GM23248 (cell line): ENCODE measurements around the gene TRAF2. TPM values are rescaled to one million over a fixed set of nuclear protein-coding genes. Genes with fewer than 3 reads are reported as not detected.
A peak's percentile ranks its signal among the peaks of the same experiment; 100 is the strongest.

Experiments
- DNase-seq: peaks from one replicate; pipeline ENCODE4 v3.0.0-alpha.2; 2015
- H2AFZ ChIP-seq: fragments of 200-600 bp; sonication (generic); 2 replicates; pipeline ENCODE4 v1.6.1; 2016; ENCODE audit warnings: antibody characterized with exemption
- H3F3A ChIP-seq: fragments of 200-600 bp; sonication (generic); 2 replicates; pipeline ENCODE4 v1.6.1; 2016; ENCODE audit warnings: mild to moderate bottlenecking, antibody characterized with exemption, mixed run types; ENCODE audit not compliant: insufficient read depth
- H3K27ac ChIP-seq: fragments of 200-600 bp; sonication (generic); 2 replicates; pipeline ENCODE4 v1.5.1; 2016; ENCODE audit warnings: mild to moderate bottlenecking
- H3K27me3 ChIP-seq: fragments of 200-600 bp; sonication (generic); replicated peaks from 2 replicates; pipeline ENCODE4 v1.6.1; 2016; ENCODE audit warnings: mild to moderate bottlenecking; ENCODE audit not compliant: insufficient read depth
- H3K36me3 ChIP-seq: fragments of 200-600 bp; sonication (generic); 2 replicates; pipeline ENCODE4 v1.6.1; 2016; ENCODE audit warnings: low read depth, mild to moderate bottlenecking
- H3K4me1 ChIP-seq: fragments of 200-600 bp; sonication (generic); 2 replicates; pipeline ENCODE4 v1.6.1; 2016; ENCODE audit warnings: mild to moderate bottlenecking; ENCODE audit not compliant: insufficient read depth
- H3K4me2 ChIP-seq: fragments of 200-600 bp; sonication (generic); one replicate; pipeline ENCODE4 v1.6.1; 2016; ENCODE audit warnings: mild to moderate bottlenecking; ENCODE audit not compliant: unreplicated experiment
- H3K4me3 ChIP-seq: fragments of 200-600 bp; sonication (generic); 2 replicates; pipeline ENCODE4 v1.5.1; 2016; ENCODE audit warnings: mild to moderate bottlenecking
- H3K79me2 ChIP-seq: fragments of 200-600 bp; sonication (generic); 2 replicates; pipeline ENCODE4 v1.6.1; 2016; ENCODE audit warnings: mild to moderate bottlenecking; ENCODE audit not compliant: insufficient read depth
- H3K9ac ChIP-seq: fragments of 200-600 bp; sonication (generic); 2 replicates; pipeline ENCODE4 v1.6.1; 2016; ENCODE audit warnings: mild to moderate bottlenecking
- H3K9me2 ChIP-seq: fragments of 200-600 bp; sonication (generic); 2 replicates; pipeline ENCODE4 v1.6.1; 2016; ENCODE audit warnings: mixed run types, mild to moderate bottlenecking, moderate library complexity; ENCODE audit not compliant: insufficient read depth
- H3K9me3 ChIP-seq: fragments of 200-600 bp; sonication (generic); one replicate; pipeline ENCODE4 v1.6.1; 2017; ENCODE audit warnings: low read depth
- H4K20me1 ChIP-seq: fragments of 200-600 bp; sonication (generic); 2 replicates; pipeline ENCODE4 v1.6.0; 2016; ENCODE audit not compliant: insufficient read depth
- EZH2 ChIP-seq: fragments of 200-600 bp; sonication (generic); IDR thresholded peaks from 2 replicates; pipeline ENCODE4 v1.6.1; 2018; ENCODE audit warnings: antibody characterized with exemption, mild to moderate bottlenecking; ENCODE audit not compliant: insufficient read depth, poor library complexity, severe bottlenecking
- EZH2phosphoT487 ChIP-seq: fragments of 200-600 bp; sonication (generic); IDR thresholded peaks from 2 replicates; pipeline ENCODE4 v1.6.1; 2018; ENCODE audit warnings: antibody characterized with exemption, moderate library complexity, mild to moderate bottlenecking, low read depth; ENCODE audit not compliant: insufficient read depth
- WGBS, 2 experiments: methylation state at CpG; one replicate each; pipeline ENCODE4 v1.1.6; 2015 to 2017; ENCODE audit warnings: low lambda C conversion rate in 2 of 2, low coverage in 1 of 2; ENCODE audit errors: missing lambda C conversion rate in 2 of 2; 5-methylcytosine and 5-hydroxymethylcytosine counted together
- in situ Hi-C: fragments of 300-500 bp; cut with MboI; formaldehyde crosslinking; loops from 2 replicates; pipeline ENCODE4 v1.15.0; 2020
- polyA plus RNA-seq: library from polyadenylated mRNA; unstranded; fragments of >200 nt; fragmentation: Nextera tagmentation; extraction: Ambion mirVana; gene quantifications from 2 replicates; pipeline ENCODE4 v1.2.1, GENCODE V29; 2016
- total RNA-seq: library from RNA; depleted of rRNA; stranded (reverse); fragments of >200 nt; shearing (Covaris generic); gene quantifications from 2 replicates; pipeline ENCODE4 v1.2.3, GENCODE V29; 2014

The TRAF2 gene
- total and polyA plus RNA-seq, 2 experiments from 2014 or later = 8.1 to 15.0 TPM

DNA sequence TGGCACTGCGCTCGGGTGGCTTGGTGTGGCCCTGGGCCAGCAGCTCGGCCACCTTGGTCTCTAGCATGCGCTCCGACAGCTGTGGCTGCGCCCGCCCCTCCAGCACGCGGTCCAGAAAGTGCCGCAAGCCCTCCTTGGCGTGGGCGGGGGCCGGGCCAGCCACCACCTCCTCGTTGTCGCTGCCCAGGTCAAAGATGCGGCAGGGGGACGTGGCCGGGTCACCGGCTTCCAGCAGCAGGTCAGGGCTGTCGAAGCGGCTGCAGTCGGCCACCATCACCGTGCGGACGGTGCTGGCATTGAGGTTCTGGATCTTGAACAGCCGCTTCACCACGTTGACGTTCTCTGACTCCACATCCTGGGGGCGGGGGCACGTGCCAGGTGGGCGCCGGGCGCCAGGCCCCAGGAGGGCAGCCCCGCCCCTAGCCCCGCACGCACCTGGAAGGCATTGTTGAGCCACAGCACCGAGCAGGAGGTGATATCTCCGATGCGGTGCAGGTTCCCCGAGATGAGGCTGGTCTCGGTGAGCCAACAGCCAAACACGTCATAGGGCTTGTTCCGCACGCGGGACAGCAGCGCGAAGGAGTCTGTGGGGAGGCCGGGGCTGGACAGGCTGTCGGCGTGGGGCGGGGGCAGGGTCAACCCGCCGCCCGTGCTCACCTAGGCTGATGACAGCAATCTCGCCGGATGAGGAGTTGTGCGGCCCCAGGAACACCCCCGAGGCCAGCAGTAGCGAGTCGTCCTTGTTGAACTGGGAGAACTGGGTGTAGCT lies 56.0 kb downstream of the TRAF2 start:
- no peaks in the 10 kb centered on the region for H3K27me3 ChIP-seq
- H3K27ac ChIP-seq = no peak overlapping the region
- 94 to 95% methylated on average over 25 to 57 of the region's 60 CpGs for WGBS, 2 experiments
- no peak overlapping the region for H2AFZ ChIP-seq
- H4K20me1 ChIP-seq = no peaks in the 10 kb centered on the region
- H3K9me2 ChIP-seq = no peaks in the 10 kb centered on the region
- in situ Hi-C loops = no loop called here
- H3K4me1 ChIP-seq = no peaks in the 10 kb centered on the region
- DNase-seq = no peak
- H3F3A ChIP-seq = peaks cover 8% of the 10 kb centered on the region; the same call in 1 of the 2 replicates
- H3K9me3 ChIP-seq = no peaks in the 10 kb centered on the region
- H3K9ac ChIP-seq = no peak overlapping the region
- no peak overlapping the region for H3K4me3 ChIP-seq
- TF ChIP-seq EZH2 = no peak
- peaks cover 30% of the 10 kb centered on the region for H3K79me2 ChIP-seq
- peaks cover 16% of the 10 kb centered on the region; the same call in 1 of the 2 replicates for H3K36me3 ChIP-seq
- no peak overlapping the region for H3K4me2 ChIP-seq

GRCh38 chr9:136942881-136943230 lies 56.5 kb downstream of the TRAF2 start:
- Histone ChIP-seq H3K36me3 (peaks cover 16% of the 10 kb centered on the region; the same call in 1 of the 2 replicates), H3F3A (0 out of 2 replicates have a peak, but pooled peaks cover 5% of the 10 kb centered on the region), H2AFZ (no peak overlapping the region), H3K9me3 (no peaks in the 10 kb centered on the region), H3K9ac (peak overlapping the region; percentile 91; the same call in 1 of the 2 replicates), H3K27me3 (no peaks in the 10 kb centered on the region), H4K20me1 (no peaks in the 10 kb centered on the region), H3K4me3 (no peak overlapping the region), H3K4me2 (no peak overlapping the region), H3K27ac (no peak overlapping the region), H3K79me2 (peaks cover 30% of the 10 kb centered on the region), H3K4me1 (no peaks in the 10 kb centered on the region), H3K9me2 (no peaks in the 10 kb centered on the region)
- 92 to 97% methylated on average over 12 to 15 of the region's 16 CpGs for WGBS, 2 experiments
- TF ChIP-seq EZH2phosphoT487 (no peak), EZH2 (no peak)
- in situ Hi-C loops = no loop called here
- DNase-seq = no peak

DNA sequence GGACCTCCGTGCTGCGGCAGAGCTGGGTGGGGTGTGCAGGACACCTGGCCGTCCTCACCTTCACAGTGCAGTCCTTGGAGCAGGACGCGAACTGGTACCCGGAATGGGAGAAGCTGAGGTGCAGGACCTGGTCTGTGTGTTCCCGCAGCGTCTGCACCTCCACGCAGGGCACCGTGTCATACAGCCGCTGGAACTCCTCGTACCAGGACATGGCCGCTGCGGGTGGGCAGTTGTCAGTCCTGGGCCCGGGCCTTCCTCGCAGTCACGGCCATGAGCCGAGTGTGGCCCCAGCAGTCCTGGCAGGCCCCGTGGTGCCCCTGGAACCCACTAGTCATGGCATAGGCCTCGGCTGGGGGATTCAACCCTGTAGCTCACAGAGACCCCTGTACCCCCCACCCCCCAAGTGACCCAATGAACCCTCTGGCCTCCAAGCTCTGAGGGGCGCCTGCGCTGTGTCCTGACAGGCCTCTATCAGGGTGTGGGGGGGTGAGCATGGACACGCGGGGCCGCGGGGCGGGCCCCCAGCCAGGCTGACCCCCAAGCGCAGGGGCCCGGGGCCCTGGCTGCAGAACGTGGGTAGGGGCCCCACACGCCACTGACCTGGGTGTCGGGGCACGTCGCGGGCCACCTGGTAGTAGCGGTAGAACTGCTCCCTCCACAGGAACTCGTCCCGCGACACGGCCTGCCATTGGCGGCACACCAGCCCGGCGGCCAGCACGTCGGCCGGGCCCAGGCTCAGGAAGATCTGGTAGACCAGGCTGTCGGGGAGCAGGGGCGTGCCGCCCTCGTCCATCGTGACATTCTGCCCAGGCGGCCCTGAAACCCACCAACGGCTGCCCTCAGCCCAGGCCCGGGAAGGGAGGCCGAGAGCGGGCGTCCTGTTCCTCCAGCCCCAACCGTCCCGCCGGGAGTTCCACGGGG lies 57.2 kb downstream of the TRAF2 start:
- Histone ChIP-seq H3K27me3 (no peaks in the 10 kb centered on the region), H3K9me3 (no peaks in the 10 kb centered on the region), H3K27ac (peak overlapping the region; percentile 79), H4K20me1 (no peaks in the 10 kb centered on the region), H3K9ac (peak overlapping the region; percentile 91), H3K36me3 (peaks cover 16% of the 10 kb centered on the region; the same call in 1 of the 2 replicates), H2AFZ (0 out of 2 replicates have a peak overlapping the region, but pooled peaks have one; percentile 27), H3K4me3 (peak overlapping the region; percentile 86), H3F3A (0 out of 2 replicates have a peak, but pooled peaks cover 5% of the 10 kb centered on the region), H3K4me2 (peak overlapping the region; percentile 82), H3K9me2 (no peaks in the 10 kb centered on the region), H3K4me1 (no peaks in the 10 kb centered on the region), H3K79me2 (peaks cover 30% of the 10 kb centered on the region)
- WGBS, 2 experiments = 16 to 21% methylated on average over 45 to 55 of the region's 61 CpGs
- DNase-seq = peak; percentile 72
- TF ChIP-seq EZH2phosphoT487 (no peak), EZH2 (no peak)
- in situ Hi-C loops = no loop called here

GRCh38 chr9:136944212-136944518 lies 57.8 kb downstream of the TRAF2 start:
- H3K79me2 ChIP-seq = peaks cover 30% of the 10 kb centered on the region
- TF ChIP-seq EZH2phosphoT487 = no peak
- TF ChIP-seq EZH2 = no peak
- peak overlapping the region; percentile 79 for H3K27ac ChIP-seq
- no peaks in the 10 kb centered on the region for H3K9me2 ChIP-seq
- H3K9me3 ChIP-seq = no peaks in the 10 kb centered on the region
- peak overlapping the region; percentile 82 for H3K4me2 ChIP-seq
- H3K4me1 ChIP-seq = no peaks in the 10 kb centered on the region
- in situ Hi-C loops = no loop called here
- H3K9ac ChIP-seq = peak overlapping the region; percentile 91
- peak; percentile 86 for DNase-seq
- no peaks in the 10 kb centered on the region for H3K27me3 ChIP-seq
- H3K4me3 ChIP-seq = peak overlapping the region; percentile 86
- H4K20me1 ChIP-seq = no peaks in the 10 kb centered on the region
- H3K36me3 ChIP-seq = peaks cover 16% of the 10 kb centered on the region; the same call in 1 of the 2 replicates
- whole genome bisulfite sequencing, 2 experiments = 1% methylated on average over 25 to 27 of the region's 45 CpGs
- 0 out of 2 replicates have a peak, but pooled peaks cover 1% of the 10 kb centered on the region for H3F3A ChIP-seq
- H2AFZ ChIP-seq = 0 out of 2 replicates have a peak overlapping the region, but pooled peaks have one; percentile 27
